IMR-90 (cell line): ENCODE measurements around the gene KRTAP10-6. TPM values are rescaled to one million over a fixed set of nuclear protein-coding genes. Genes with fewer than 3 reads are reported as not detected.

Source experiments
- ATAC-seq: fragments of 200-7000 bp; cut with Tn5 transposase; 2 replicates; pipeline ENCODE4 v1.9.1; 2020; ENCODE audit warnings: low read depth, mild to moderate bottlenecking, moderate library complexity
- BruUV-seq: library from RNA; stranded (reverse); fragments of 400-500 nt; replicated peaks from 2 replicates; lab custom pipeline; 2021; lab: Mats Ljungman, UMichigan
- CTCF ChIA-PET: fragments of 300-600 bp; formaldehyde crosslinking; extraction: SDS; loops from one replicate; lab custom pipeline; 2021; ENCODE audit warnings: antibody characterized with exemption; lab: Yijun Ruan, JAX
- POLR2A ChIA-PET: fragments of 300-600 bp; sonication (Branson Sonifier 250); formaldehyde crosslinking; loops from one replicate; lab custom pipeline; 2022; ENCODE audit warnings: antibody characterized with exemption; ENCODE audit not compliant: unreplicated experiment; lab: Charles Lee
- DNase-seq: peaks from one replicate; pipeline ENCODE4 v3.0.0; 2013
- H2AFZ ChIP-seq: replicated peaks from 2 replicates; pipeline ENCODE3; 2013; ENCODE audit warnings: low read length, mild to moderate bottlenecking; ENCODE audit not compliant: poor library complexity
- H2AK5ac ChIP-seq: 2 replicates; pipeline ENCODE4 v1.6.1; 2013; ENCODE audit warnings: low read depth, low read length, inconsistent platforms
- H2AK9ac ChIP-seq: replicated peaks from 2 replicates; pipeline ENCODE3; 2013; ENCODE audit warnings: mild to moderate bottlenecking, low read depth, low read length, moderate library complexity; ENCODE audit not compliant: poor library complexity
- H2BK120ac ChIP-seq: 2 replicates; pipeline ENCODE4 v1.6.1; 2013; ENCODE audit warnings: low read depth, low read length, inconsistent platforms
- H2BK15ac ChIP-seq: 3 replicates; pipeline ENCODE4 v1.6.1; 2013; ENCODE audit warnings: low read depth, low read length, inconsistent platforms
- H2BK20ac ChIP-seq: 2 replicates; pipeline ENCODE4 v1.6.1; 2013; ENCODE audit warnings: low read depth, mild to moderate bottlenecking, inconsistent platforms, low read length, moderate library complexity
- H2BK5ac ChIP-seq: 2 replicates; pipeline ENCODE4 v1.6.1; 2013; ENCODE audit warnings: mild to moderate bottlenecking, low read depth, low read length, inconsistent platforms; ENCODE audit not compliant: poor library complexity, severe bottlenecking
- H3K14ac ChIP-seq: replicated peaks from 2 replicates; pipeline ENCODE4 v1.6.1; 2013; ENCODE audit warnings: low read depth, low read length, inconsistent platforms
- H3K18ac ChIP-seq: 2 replicates; pipeline ENCODE4 v1.6.1; 2013; ENCODE audit warnings: low read depth, low read length, control low read depth
- H3K23ac ChIP-seq: 2 replicates; pipeline ENCODE4 v1.6.1; 2013; ENCODE audit warnings: low read depth, low read length, inconsistent platforms
- H3K27ac ChIP-seq: 2 replicates; pipeline ENCODE4 v1.5.1; 2013; ENCODE audit warnings: mild to moderate bottlenecking, control low read depth, low read length; ENCODE audit not compliant: insufficient read depth
- H3K27me3 ChIP-seq: 2 replicates; pipeline ENCODE4 v1.6.1; 2013; ENCODE audit warnings: low read length; ENCODE audit not compliant: control insufficient read depth, insufficient read depth
- H3K36me3 ChIP-seq: 2 replicates; pipeline ENCODE4 v1.6.1; 2013; ENCODE audit warnings: low read length, mixed read lengths; ENCODE audit not compliant: control insufficient read depth, insufficient read depth
- H3K4ac ChIP-seq: 2 replicates; pipeline ENCODE4 v1.6.1; 2013; ENCODE audit warnings: low read depth, low read length, inconsistent platforms
- H3K4me1 ChIP-seq: 2 replicates; pipeline ENCODE4 v1.6.1; 2013; ENCODE audit warnings: low read length, mixed read lengths; ENCODE audit not compliant: control insufficient read depth, insufficient read depth
- H3K4me2 ChIP-seq: 2 replicates; pipeline ENCODE4 v1.6.1; 2013; ENCODE audit warnings: low read depth, mild to moderate bottlenecking, control low read depth, low read length, moderate library complexity
- H3K4me3 ChIP-seq: 2 replicates; pipeline ENCODE4 v1.5.1; 2013; ENCODE audit warnings: low read depth, mild to moderate bottlenecking, control low read depth, low read length, moderate library complexity; ENCODE audit not compliant: insufficient read depth
- H3K56ac ChIP-seq: 2 replicates; pipeline ENCODE4 v1.6.1; 2013; ENCODE audit warnings: low read length, inconsistent platforms; ENCODE audit not compliant: insufficient read depth; ENCODE audit errors: extremely low read depth
- H3K79me1 ChIP-seq, 2 experiments: 2 replicates each; pipeline ENCODE4 v1.6.1; 2013; ENCODE audit warnings: low read length in 2 of 2, inconsistent platforms in 1 of 2, low read depth in 1 of 2
- H3K9ac ChIP-seq: 2 replicates; pipeline ENCODE4 v1.6.1; 2013; ENCODE audit warnings: low read depth, low read length, control low read depth
- H3K9me1 ChIP-seq: 2 replicates; pipeline ENCODE4 v1.6.1; 2013; ENCODE audit warnings: low read length, inconsistent platforms; ENCODE audit not compliant: insufficient read depth
- H3K9me3 ChIP-seq: 2 replicates; pipeline ENCODE4 v1.6.1; 2013; ENCODE audit warnings: low read length; ENCODE audit not compliant: control insufficient read depth, insufficient read depth
- H4K20me1 ChIP-seq: 2 replicates; pipeline ENCODE4 v1.6.1; 2013; ENCODE audit warnings: low read length, inconsistent platforms; ENCODE audit not compliant: insufficient read depth
- H4K5ac ChIP-seq: 2 replicates; pipeline ENCODE4 v1.6.1; 2013; ENCODE audit warnings: mild to moderate bottlenecking, low read depth, low read length, control low read depth
- H4K8ac ChIP-seq, 2 experiments: 2 replicates each; pipeline ENCODE4 v1.6.1; 2013; ENCODE audit warnings: low read depth in 2 of 2, low read length in 2 of 2, control low read depth in 1 of 2, inconsistent platforms in 1 of 2
- H4K91ac ChIP-seq: 2 replicates; pipeline ENCODE4 v1.6.1; 2013; ENCODE audit warnings: low read depth, low read length, inconsistent platforms; ENCODE audit not compliant: insufficient read depth
- CEBPB ChIP-seq: IDR thresholded peaks from 2 replicates; pipeline ENCODE4 v1.6.1; 2012; ENCODE audit warnings: low read depth, low read length, improper control_type of control experiment
- CHD1 ChIP-seq: IDR thresholded peaks from 2 replicates; pipeline ENCODE4 v1.6.1; 2012; ENCODE audit warnings: low read depth, low read length, improper control_type of control experiment
- FOS ChIP-seq: fragments of 150-350 bp; IDR thresholded peaks from 2 replicates; pipeline ENCODE4 v1.6.1; 2016; ENCODE audit warnings: low read depth, low read length
- MXI1 ChIP-seq: IDR thresholded peaks from 2 replicates; pipeline ENCODE4 v1.6.1; 2012; ENCODE audit warnings: low read depth, mild to moderate bottlenecking, low read length, moderate library complexity, borderline replicate concordance
- NFE2L2 ChIP-seq: fragments of 150-350 bp; IDR thresholded peaks from 2 replicates; pipeline ENCODE4 v1.6.1; 2016; ENCODE audit warnings: low read depth, mild to moderate bottlenecking, low read length
- POLR2A ChIP-seq: IDR thresholded peaks from 2 replicates; pipeline ENCODE4 v1.6.1; 2012; ENCODE audit warnings: mild to moderate bottlenecking, low read depth, low read length
- RCOR1 ChIP-seq: IDR thresholded peaks from 2 replicates; pipeline ENCODE4 v1.6.1; 2012; ENCODE audit warnings: mild to moderate bottlenecking, low read length, improper control_type of control experiment; ENCODE audit not compliant: insufficient replicate concordance
- RFX5 ChIP-seq: IDR thresholded peaks from 2 replicates; pipeline ENCODE4 v1.8.0; 2012; ENCODE audit warnings: low read depth, mild to moderate bottlenecking, low read length, moderate library complexity
- SMC3 ChIP-seq: fragments of 150-350 bp; IDR thresholded peaks from 2 replicates; pipeline ENCODE4 v1.6.1; 2016; ENCODE audit warnings: low read depth, mild to moderate bottlenecking, antibody characterized with exemption, low read length, moderate library complexity
- WGBS, 2 experiments: methylation state at CpG; one replicate each; pipeline versions ENCODE4 v1.1.5 to v1.1.7; 2013; ENCODE audit warnings: missing lambda C conversion rate in 2 of 2; ENCODE audit not compliant: insufficient read length in 1 of 2; ENCODE audit errors: extremely low coverage in 2 of 2; 5-methylcytosine and 5-hydroxymethylcytosine counted together
- dilution Hi-C: fragments of 300-500 bp; cut with HindIII; formaldehyde crosslinking; loops from one replicate; pipeline ENCODE4 v1.14.3; 2018; ENCODE audit warnings: low sequenced_read_pairs; ENCODE audit not compliant: unreplicated experiment
- in situ Hi-C: fragments of 300-500 bp; cut with MboI; formaldehyde crosslinking; loops from 3 replicates; pipeline ENCODE4 v1.14.3; 2019; ENCODE audit warnings: low sequenced_read_pairs, inconsistent platforms, mixed read lengths
- intact Hi-C: fragments of 100-400 bp; cut with micrococcal nuclease; formaldehyde crosslinking; loops from 2 replicates; pipeline ENCODE4 v1.10.0; 2022
- polyA plus RNA-seq, 3 experiments: library from polyadenylated mRNA; depleted of rRNA; stranded (reverse); fragments of >200 nt; gene quantifications; 2 replicates each; pipeline ENCODE4 v1.2.3, GENCODE V29; 2012; ENCODE audit warnings: low replicate concordance in 1 of 3
- total RNA-seq: library from RNA; depleted of rRNA; stranded (reverse); fragments of >200 nt; gene quantifications from 2 replicates; pipeline ENCODE4 v1.2.3, GENCODE V29; 2012
- TF ChIP-seq, protein P1 (sequence below): fragments of 150-350 bp; IDR thresholded peaks from 2 replicates; pipeline ENCODE4 v1.6.1; 2017; ENCODE audit warnings: mild to moderate bottlenecking, antibody characterized with exemption, low read length, low read depth

KRTAP10-6 gene
- total and polyA plus RNA-seq, 2 of the 4 experiments (the other 2 are of a cell fraction) = not detected

- in situ Hi-C loops (no loop called here), dilution Hi-C loops (no loop called here), intact Hi-C loops (no loop called here)
- H3K9me1 ChIP-seq = no peaks in the 10 kb centered on the region
- H2BK120ac ChIP-seq = no peak overlapping the region
- no peak for ATAC-seq
- H3K18ac ChIP-seq = no peak overlapping the region
- BruUV-seq = no TSS peak
- no peak overlapping the region for H3K4ac ChIP-seq
- ChIA-PET POLR2A (no interaction called here), CTCF (no interaction called here)
- no peak for DNase-seq
- no peaks in the 10 kb centered on the region for H3K36me3 ChIP-seq
- no peak overlapping the region for H2BK5ac ChIP-seq
- H3K56ac ChIP-seq = no peak overlapping the region
- H4K5ac ChIP-seq = no peak overlapping the region
- H3K79me1 ChIP-seq = no peaks in the 10 kb centered on the region
- TF ChIP-seq, protein P1, sequence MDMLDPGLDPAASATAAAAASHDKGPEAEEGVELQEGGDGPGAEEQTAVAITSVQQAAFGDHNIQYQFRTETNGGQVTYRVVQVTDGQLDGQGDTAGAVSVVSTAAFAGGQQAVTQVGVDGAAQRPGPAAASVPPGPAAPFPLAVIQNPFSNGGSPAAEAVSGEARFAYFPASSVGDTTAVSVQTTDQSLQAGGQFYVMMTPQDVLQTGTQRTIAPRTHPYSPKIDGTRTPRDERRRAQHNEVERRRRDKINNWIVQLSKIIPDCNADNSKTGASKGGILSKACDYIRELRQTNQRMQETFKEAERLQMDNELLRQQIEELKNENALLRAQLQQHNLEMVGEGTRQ = no peak
- TF ChIP-seq CEBPB = no peak
- TF ChIP-seq POLR2A = no peak
- no peak for TF ChIP-seq CHD1
- TF ChIP-seq RCOR1 = no peak
- TF ChIP-seq MXI1 = no peak
- TF ChIP-seq RFX5 = no peak
- no peak for TF ChIP-seq NFE2L2
- no peak for TF ChIP-seq FOS
- TF ChIP-seq SMC3 = no peak
- H3K4me2 ChIP-seq = no peak overlapping the region
- no peak overlapping the region for H2BK20ac ChIP-seq
- H3K4me1 ChIP-seq = no peaks in the 10 kb centered on the region
- no peak overlapping the region for H2AK9ac ChIP-seq
- H3K23ac ChIP-seq = no peak overlapping the region
- H4K91ac ChIP-seq = no peak overlapping the region
- H3K27ac ChIP-seq = no peak overlapping the region
- H3K9me3 ChIP-seq = 0 out of 2 replicates have a peak, but pooled peaks cover 6% of the 10 kb centered on the region
- H2AFZ ChIP-seq = peak overlapping the region; percentile 32
- H4K20me1 ChIP-seq = no peaks in the 10 kb centered on the region
- H3K4me3 ChIP-seq = no peak overlapping the region
- H2BK15ac ChIP-seq = no peak overlapping the region
- H2AK5ac ChIP-seq = no peak overlapping the region
- H3K14ac ChIP-seq = no peak overlapping the region
- WGBS, 2 experiments = 49% methylated on average over 7 of the region's 15 CpGs; no CpG with 5 or more reads in 1 of the 2 experiments
- no peaks in the 10 kb centered on the region; the same call in 1 of the 2 replicates for H3K27me3 ChIP-seq
- no peak overlapping the region for H3K9ac ChIP-seq
- H4K8ac ChIP-seq = no peak overlapping the region
Measured at GRCh38 chr21:44636209-44637017, 44.1 kb upstream of the KRTAP10-6 start.
